Uterus (tissue), 4 donors: ENCODE data around the gene ZNF574. TPM values are rescaled to one million over a fixed set of nuclear protein-coding genes. Genes with fewer than 3 reads are reported as not detected.

Experiments used
- DNase-seq, 2 donors: peaks; one replicate each; pipeline ENCODE4 v3.0.0-alpha.2; 2019 to 2020
- H3K27ac ChIP-seq, 2 donors: fragments of 200-600 bp; sonication (generic); 1 replicate in 1 of 2; 2 replicates in 1 of 2; pipeline ENCODE4 v1.5.1; 2016 to 2018
- H3K27me3 ChIP-seq, 2 donors: fragments of 200-600 bp; sonication (generic); one replicate each; pipeline ENCODE4 v1.5.1; 2018 to 2019; ENCODE audit warnings: control low read depth in 1 of 2
- H3K36me3 ChIP-seq, 2 donors: fragments of 200-600 bp; sonication (generic); one replicate each; pipeline ENCODE4 v1.5.1; 2019; ENCODE audit warnings: control low read depth in 1 of 2
- H3K4me1 ChIP-seq, 2 donors: fragments of 200-600 bp; sonication (generic); one replicate each; pipeline ENCODE4 v1.5.1; 2018 to 2019; ENCODE audit warnings: control low read depth in 1 of 2
- H3K4me3 ChIP-seq, 2 donors: fragments of 200-600 bp; sonication (generic); 1 replicate in 1 of 2; 2 replicates in 1 of 2; pipeline ENCODE4 v1.5.1; 2018 to 2019; ENCODE audit warnings: mild to moderate bottlenecking in 1 of 2
- H3K9me3 ChIP-seq, 2 donors: fragments of 200-600 bp; sonication (generic); one replicate each; pipeline ENCODE4 v1.5.1; 2019; ENCODE audit warnings: control low read depth in 1 of 2
- CTCF ChIP-seq, 4 experiments: fragments of 200-600 bp in 2 of 4; fragments of 450-650 bp in 2 of 4; sonication (generic) in 2 of 4; IDR thresholded peaks; one replicate each; pipeline ENCODE4 v1.5.1; 2016 to 2019; ENCODE audit warnings: antibody characterized with exemption in 4 of 4, mild to moderate bottlenecking in 2 of 4, moderate library complexity in 1 of 4
- POLR2A ChIP-seq, 2 donors: fragments of 450-650 bp; IDR thresholded peaks; one replicate each; pipeline ENCODE4 v1.6.1; 2016; ENCODE audit warnings: antibody characterized with exemption in 2 of 2, mild to moderate bottlenecking in 1 of 2, moderate library complexity in 1 of 2
- intact Hi-C: fragments of 100-400 bp; cut with DNase I; formaldehyde crosslinking; loops from one replicate; pipeline ENCODE4 v1.15.1; 2023; ENCODE audit warnings: low total_unique reads
- total RNA-seq, 4 donors: library from RNA; depleted of rRNA in 3 of 4; stranded (reverse); fragments of >200 nt in 3 of 4; gene quantifications; one replicate each; pipeline versions ENCODE4 v1.1.0 to v1.2.4, GENCODE V29; 2014 to 2023
- donor health status: DM: yes; HTN: yes; CAD: no.

The ZNF574 gene
- total RNA-seq, 4 donors from 2014 or later, result 5.6 to 19.9 (median 14.1) TPM

DNA sequence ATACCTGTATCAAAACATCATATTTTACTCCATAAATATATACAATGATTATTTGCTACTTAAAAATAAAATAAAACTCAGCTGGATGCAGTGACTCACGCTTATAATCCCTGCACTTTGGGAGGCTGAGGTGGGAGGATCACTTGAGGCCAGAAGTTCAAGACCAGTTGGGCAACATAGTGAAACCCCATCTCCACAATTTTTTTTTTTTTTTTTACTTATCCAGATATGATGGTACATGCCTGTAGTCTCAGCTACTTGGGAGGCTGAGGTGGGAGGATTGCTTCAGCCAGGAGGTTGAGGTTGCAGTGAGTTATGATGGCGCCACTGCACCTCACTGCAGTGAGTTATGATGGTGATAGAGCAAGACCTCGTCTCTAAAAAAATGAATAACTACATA lies 33.9 kb downstream of the ZNF574 start:
- DNase-seq, result no peak
- TF ChIP-seq POLR2A (IDR thresholded peaks at IDR 0.05) (no peak), CTCF (IDR thresholded peaks at IDR 0.05) (no peak)
- no peaks in the 10 kb centered on the region for H3K4me1 ChIP-seq
- H3K27me3 ChIP-seq, result no peaks in the 10 kb centered on the region
- H3K27ac ChIP-seq, result no peak overlapping the region
- intact Hi-C loops, result no loop called here
- no peak overlapping the region for H3K4me3 ChIP-seq
- H3K9me3 ChIP-seq, result no peaks in the 10 kb centered on the region
- H3K36me3 ChIP-seq, result no peaks in the 10 kb centered on the region

GRCh38 chr19:42110658-42111057 lies 34.7 kb downstream of the ZNF574 start:
- H3K9me3 ChIP-seq, result no peaks in the 10 kb centered on the region
- H3K27me3 ChIP-seq, result no peaks in the 10 kb centered on the region
- H3K4me3 ChIP-seq, result no peak overlapping the region
- no peaks in the 10 kb centered on the region for H3K36me3 ChIP-seq
- no peak overlapping the region for H3K27ac ChIP-seq
- no peak for TF ChIP-seq CTCF (IDR thresholded peaks at IDR 0.05)
- H3K4me1 ChIP-seq, result no peaks in the 10 kb centered on the region
- no peak for DNase-seq
- intact Hi-C loops, result no loop called here

- intact Hi-C loops, result no loop called here
These were observed 35.4 kb downstream of the ZNF574 start for GRCh38 chr19:42111384-42111783.

DNA sequence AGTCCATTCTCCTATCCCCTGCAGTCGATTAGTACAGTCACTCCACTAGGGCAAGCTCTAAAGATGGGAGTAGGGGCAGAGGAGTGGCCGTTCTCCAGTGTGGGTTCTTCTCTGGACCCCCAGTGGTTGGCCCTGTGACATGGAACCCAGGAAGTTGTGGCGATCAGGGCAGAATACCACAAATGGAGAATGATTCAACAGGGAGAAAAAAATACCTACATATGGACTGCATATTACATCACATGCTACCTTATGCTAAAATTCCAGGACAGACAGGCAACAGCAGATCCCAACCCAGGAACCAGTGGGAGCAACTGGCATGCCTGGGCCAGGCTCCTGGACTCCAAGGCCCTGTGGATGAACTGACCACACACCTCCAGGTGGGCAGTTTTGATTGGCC lies 35.8 kb downstream of the ZNF574 start:
- Histone ChIP-seq H3K27ac (no peak overlapping the region), H3K4me3 (no peak overlapping the region), H3K9me3 (no peaks in the 10 kb centered on the region), H3K4me1 (no peaks in the 10 kb centered on the region), H3K36me3 (no peaks in the 10 kb centered on the region), H3K27me3 (no peaks in the 10 kb centered on the region)
- TF ChIP-seq CTCF (IDR thresholded peaks at IDR 0.05) (no peak), POLR2A (IDR thresholded peaks at IDR 0.05) (no peak)
- intact Hi-C loops, result no loop called here
- DNase-seq, result no peak

More at GRCh38 chr19:42111384-42111783, 35.4 kb downstream of the ZNF574 start:
- Histone ChIP-seq H3K9me3 (no peaks in the 10 kb centered on the region), H3K36me3 (no peaks in the 10 kb centered on the region), H3K4me1 (no peaks in the 10 kb centered on the region), H3K4me3 (no peak overlapping the region), H3K27me3 (no peaks in the 10 kb centered on the region), H3K27ac (no peak overlapping the region)
- TF ChIP-seq POLR2A (IDR thresholded peaks at IDR 0.05), result no peak
- no peak for TF ChIP-seq CTCF (IDR thresholded peaks at IDR 0.05)
- no peak for DNase-seq

GRCh38 chr19:42113641-42114348 lies 37.8 kb downstream of the ZNF574 start:
- H3K27me3 ChIP-seq, result no peaks in the 10 kb centered on the region
- no peaks in the 10 kb centered on the region for H3K4me1 ChIP-seq
- no peaks in the 10 kb centered on the region for H3K9me3 ChIP-seq
- no peaks in the 10 kb centered on the region for H3K36me3 ChIP-seq
- H3K27ac ChIP-seq, result no peak overlapping the region
- no peak overlapping the region for H3K4me3 ChIP-seq
- DNase-seq, result no peak
- intact Hi-C loops, result no loop called here
- TF ChIP-seq CTCF (IDR thresholded peaks at IDR 0.05), result no peak
- TF ChIP-seq POLR2A (IDR thresholded peaks at IDR 0.05), result no peak
